Loucy (cell line): ENCODE data around the gene GSX1.
A peak's percentile ranks its signal among the peaks of the same experiment; 100 is the strongest.

ENCODE experiments used
- CTCF ChIP-seq: fragments of 200-600 bp; sonication (generic); conservative IDR thresholded peaks from 2 replicates; pipeline ENCODE4 v1.5.1; 2014; ENCODE audit warnings: mild to moderate bottlenecking, antibody characterized with exemption, low read length
- EZH2phosphoT487 ChIP-seq: fragments of 200-600 bp; IDR thresholded peaks from 2 replicates; pipeline ENCODE4 v1.6.1; 2018; ENCODE audit warnings: antibody characterized with exemption, mild to moderate bottlenecking, moderate library complexity, borderline replicate concordance

- TF ChIP-seq CTCF (peak; percentile 85), EZH2phosphoT487 (no peak)
Observed at GRCh38 chr13:27830010-27830409, 37.7 kb downstream of the GSX1 start.
